Stimulated activated CD8-positive, alpha-beta memory T cell treated with anti-CD3 and anti-CD28 coated beads, Interleukin-15, amount 100 ng/mL, for 4 hours (primary cell): ENCODE measurements around the gene ETNK1.
"Not testable (repeated sequence)": the region's sequence is repeated elsewhere in the genome, so short reads cannot be mapped to it uniquely, and the experiment has no call there.

ENCODE experiments used
- DNase-seq, 2 donors: peaks; one replicate each; pipeline ENCODE4 v3.0.0-alpha.2; 2020; ENCODE audit warnings: low read depth in 2 of 2

ETNK1 gene

GRCh38 chr12:22687361-22688076 is 62.5 kb downstream of the ETNK1 start:
- no peak for DNase-seq

GRCh38 chr12:22689876-22690275 is 64.9 kb downstream of the ETNK1 start:
- no peak for DNase-seq

- DNase-seq = no peak
Measured at GRCh38 chr12:22691319-22691718, 66.3 kb downstream of the ETNK1 start.

- not testable (repeated sequence) for DNase-seq
Measured at GRCh38 chr12:22692467-22692866, 67.5 kb downstream of the ETNK1 start.

GRCh38 chr12:22692964-22693555 is 68.1 kb downstream of the ETNK1 start:
- no peak for DNase-seq

GRCh38 chr12:22698576-22698975 is 73.6 kb downstream of the ETNK1 start:
- DNase-seq = no peak

- DNase-seq = not testable (repeated sequence)
Measured at GRCh38 chr12:22699705-22700104, 74.7 kb downstream of the ETNK1 start.

GRCh38 chr12:22700106-22700505 is 75.1 kb downstream of the ETNK1 start:
- no peak for DNase-seq

- not testable (repeated sequence) for DNase-seq
Measured at GRCh38 chr12:22701216-22701809, 76.3 kb downstream of the ETNK1 start.

- DNase-seq = no peak
Measured at GRCh38 chr12:22702690-22703089, 77.7 kb downstream of the ETNK1 start.

GRCh38 chr12:22709292-22709691 is 84.3 kb downstream of the ETNK1 start:
- no peak for DNase-seq

- DNase-seq = no peak
Measured at GRCh38 chr12:22712083-22712482, 87.1 kb downstream of the ETNK1 start.

GRCh38 chr12:22715254-22715653 is 90.3 kb downstream of the ETNK1 start:
- DNase-seq = no peak

GRCh38 chr12:22719745-22720144 is 94.8 kb downstream of the ETNK1 start:
- DNase-seq = no peak

- DNase-seq = no peak
Measured at GRCh38 chr12:22722081-22722480, 97.1 kb downstream of the ETNK1 start.

GRCh38 chr12:22722779-22723178 is 97.8 kb downstream of the ETNK1 start:
- DNase-seq = no peak

- no peak for DNase-seq
Measured at GRCh38 chr12:22728987-22729386, 104.0 kb downstream of the ETNK1 start.

GRCh38 chr12:22729431-22729956 is 104.5 kb downstream of the ETNK1 start:
- no peak for DNase-seq

GRCh38 chr12:22729957-22730443 is 105.0 kb downstream of the ETNK1 start:
- DNase-seq = no peak

GRCh38 chr12:22731236-22731635 is 106.3 kb downstream of the ETNK1 start:
- no peak for DNase-seq

- no peak for DNase-seq
Measured at GRCh38 chr12:22733756-22734155, 108.8 kb downstream of the ETNK1 start.

GRCh38 chr12:22738945-22739344 is 114.0 kb downstream of the ETNK1 start:
- DNase-seq = no peak
